Measurements from ENCODE around the gene IL20RA.

Gene IL20RA

GRCh38 chr6:137008204-137008603 is 36.6 kb downstream of the IL20RA start:
- DNase-seq, result no peak
- TF ChIP-seq GATA1 (IDR thresholded peaks at IDR 0.05; ENCODE audit: low read depth, low read length), result no peak
- TF ChIP-seq POLR2A (IDR thresholded peaks at IDR 0.05; ENCODE audit: low read length), result no peak

GRCh38 chr6:137006056-137006455 is 38.7 kb downstream of the IL20RA start:
- no peak for DNase-seq
- TF ChIP-seq GATA1 (IDR thresholded peaks at IDR 0.05; ENCODE audit: low read depth, low read length) (no peak), POLR2A (IDR thresholded peaks at IDR 0.05; ENCODE audit: low read length) (no peak)

GRCh38 chr6:137005073-137005472 is 39.7 kb downstream of the IL20RA start:
- DNase-seq, result no peak
- TF ChIP-seq GATA1 (IDR thresholded peaks at IDR 0.05; ENCODE audit: low read depth, low read length), result no peak
- no peak for TF ChIP-seq POLR2A (IDR thresholded peaks at IDR 0.05; ENCODE audit: low read length)

GRCh38 chr6:137002505-137002904 is 42.3 kb downstream of the IL20RA start:
- TF ChIP-seq GATA1 (IDR thresholded peaks at IDR 0.05; ENCODE audit: low read depth, low read length) (no peak), POLR2A (IDR thresholded peaks at IDR 0.05; ENCODE audit: low read length) (no peak)
- no peak for DNase-seq

GRCh38 chr6:137001977-137002302 is 42.8 kb downstream of the IL20RA start:
- DNase-seq, result no peak
- TF ChIP-seq POLR2A (IDR thresholded peaks at IDR 0.05; ENCODE audit: low read length) (no peak), GATA1 (IDR thresholded peaks at IDR 0.05; ENCODE audit: low read depth, low read length) (no peak)

- TF ChIP-seq GATA1 (IDR thresholded peaks at IDR 0.05; ENCODE audit: low read depth, low read length) (no peak), POLR2A (IDR thresholded peaks at IDR 0.05; ENCODE audit: low read length) (no peak)
- no peak for DNase-seq
Observed at GRCh38 chr6:137001299-137001976, 43.3 kb downstream of the IL20RA start.

GRCh38 chr6:137000825-137001224 is 43.9 kb downstream of the IL20RA start:
- no peak for DNase-seq

GRCh38 chr6:136995521-136995920 is 49.2 kb downstream of the IL20RA start:
- DNase-seq, result no peak

More at GRCh38 chr6:137000825-137001224, 43.9 kb downstream of the IL20RA start:
- no peak for TF ChIP-seq GATA1 (IDR thresholded peaks at IDR 0.05; ENCODE audit: low read depth, low read length)
- TF ChIP-seq POLR2A (IDR thresholded peaks at IDR 0.05; ENCODE audit: low read length), result no peak

GRCh38 chr6:136994782-136995181 is 50.0 kb downstream of the IL20RA start:
- no peak for TF ChIP-seq POLR2A (IDR thresholded peaks at IDR 0.05; ENCODE audit: low read length)
- no peak for TF ChIP-seq GATA1 (IDR thresholded peaks at IDR 0.05; ENCODE audit: low read depth, low read length)

More at GRCh38 chr6:136995521-136995920, 49.2 kb downstream of the IL20RA start:
- TF ChIP-seq GATA1 (IDR thresholded peaks at IDR 0.05; ENCODE audit: low read depth, low read length) (no peak), POLR2A (IDR thresholded peaks at IDR 0.05; ENCODE audit: low read length) (no peak)

GRCh38 chr6:136992113-136992512 is 52.7 kb downstream of the IL20RA start:
- DNase-seq, result no peak
- no peak for TF ChIP-seq GATA1 (IDR thresholded peaks at IDR 0.05; ENCODE audit: low read depth, low read length)
- TF ChIP-seq POLR2A (IDR thresholded peaks at IDR 0.05; ENCODE audit: low read length), result no peak

More at GRCh38 chr6:136994782-136995181, 50.0 kb downstream of the IL20RA start:
- no peak for DNase-seq

GRCh38 chr6:136991646-136992045 is 53.1 kb downstream of the IL20RA start:
- DNase-seq, result no peak
- TF ChIP-seq POLR2A (IDR thresholded peaks at IDR 0.05; ENCODE audit: low read length) (no peak), GATA1 (IDR thresholded peaks at IDR 0.05; ENCODE audit: low read depth, low read length) (no peak)

GRCh38 chr6:136990754-136991153 is 54.0 kb downstream of the IL20RA start:
- DNase-seq, result no peak
- TF ChIP-seq POLR2A (IDR thresholded peaks at IDR 0.05; ENCODE audit: low read length) (no peak), GATA1 (IDR thresholded peaks at IDR 0.05; ENCODE audit: low read depth, low read length) (no peak)

- TF ChIP-seq GATA1 (IDR thresholded peaks at IDR 0.05; ENCODE audit: low read depth, low read length) (no peak), POLR2A (IDR thresholded peaks at IDR 0.05; ENCODE audit: low read length) (no peak)
- no peak for DNase-seq
Observed at GRCh38 chr6:136990242-136990578, 54.6 kb downstream of the IL20RA start.

- DNase-seq, result no peak
- TF ChIP-seq GATA1 (IDR thresholded peaks at IDR 0.05; ENCODE audit: low read depth, low read length) (no peak), POLR2A (IDR thresholded peaks at IDR 0.05; ENCODE audit: low read length) (no peak)
Observed at GRCh38 chr6:136989571-136990241, 55.1 kb downstream of the IL20RA start.

- TF ChIP-seq GATA1 (IDR thresholded peaks at IDR 0.05; ENCODE audit: low read depth, low read length) (no peak), POLR2A (IDR thresholded peaks at IDR 0.05; ENCODE audit: low read length) (no peak)
- DNase-seq, result no peak
Observed at GRCh38 chr6:136987526-136987925, 57.2 kb downstream of the IL20RA start.

Data from erythroblast (primary cell).